Measurements from ENCODE around the gene NIPAL4.

DNA sequence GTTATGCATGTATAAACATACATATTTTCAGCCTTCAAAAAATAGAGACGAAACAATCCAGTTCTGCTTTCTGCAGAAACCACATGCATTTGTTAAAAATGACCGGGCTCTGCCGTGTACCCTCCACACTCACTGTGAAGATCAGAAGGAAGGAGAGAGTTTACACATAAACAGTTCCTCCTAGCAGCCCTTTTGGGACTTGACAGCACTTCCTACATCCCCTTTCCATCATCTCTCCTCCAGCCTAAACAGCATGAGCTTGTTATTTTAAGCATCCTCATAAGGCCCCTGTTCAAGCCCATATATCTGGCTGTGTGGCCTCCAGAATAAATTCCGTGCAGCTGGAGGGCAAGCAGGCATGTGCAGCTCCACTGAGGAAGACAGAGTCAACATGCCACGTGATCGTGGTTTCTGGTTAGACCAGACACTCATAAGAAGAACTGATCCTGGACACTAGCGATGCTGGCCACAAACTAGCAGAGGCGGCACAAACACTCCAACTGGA lies 42.2 kb downstream of the NIPAL4 start:
- TF ChIP-seq BHLHE40 (IDR thresholded peaks at IDR 0.05; ENCODE audit: borderline replicate concordance) (no peak), FOXK2 (IDR thresholded peaks at IDR 0.05) (no peak), SP1 (IDR thresholded peaks at IDR 0.05) (no peak), NFRKB (IDR thresholded peaks at IDR 0.05) (no peak), ARNT (IDR thresholded peaks at IDR 0.05) (no peak), L3MBTL2 (conservative IDR thresholded peaks at IDR 0.05) (no peak), FOXM1 (IDR thresholded peaks at IDR 0.05; ENCODE audit: borderline replicate concordance) (no peak), SUZ12 (IDR thresholded peaks at IDR 0.05) (no peak)
